ENCODE results near the gene TOP1.

TOP1 gene

GRCh38 chr20:41151134-41151869 lies 122.7 kb downstream of the TOP1 start:
- no peak for FAIRE-seq

- FAIRE-seq = no peak
These were observed 123.6 kb downstream of the TOP1 start for GRCh38 chr20:41152108-41152757.

- no peak for FAIRE-seq
These were observed 126.0 kb downstream of the TOP1 start for GRCh38 chr20:41154436-41155176.

- no peak for FAIRE-seq
These were observed 126.6 kb downstream of the TOP1 start for GRCh38 chr20:41155261-41155660.

GRCh38 chr20:41158082-41158625 lies 129.5 kb downstream of the TOP1 start:
- no peak for FAIRE-seq

- FAIRE-seq = no peak
These were observed 130.9 kb downstream of the TOP1 start for GRCh38 chr20:41159547-41159946.

GRCh38 chr20:41160686-41161085 lies 132.1 kb downstream of the TOP1 start:
- no peak for FAIRE-seq

- FAIRE-seq = no peak
These were observed 133.3 kb downstream of the TOP1 start for GRCh38 chr20:41161886-41162285.

- FAIRE-seq = no peak
These were observed 133.8 kb downstream of the TOP1 start for GRCh38 chr20:41162396-41162795.

- FAIRE-seq = no peak
These were observed 135.2 kb downstream of the TOP1 start for GRCh38 chr20:41163821-41164220.

- FAIRE-seq = no peak
These were observed 136.6 kb downstream of the TOP1 start for GRCh38 chr20:41165001-41165882.

- FAIRE-seq = no peak
These were observed 137.8 kb downstream of the TOP1 start for GRCh38 chr20:41166201-41167117.

GRCh38 chr20:41167118-41167470 lies 138.5 kb downstream of the TOP1 start:
- FAIRE-seq = no peak

- FAIRE-seq = no peak
These were observed 139.0 kb downstream of the TOP1 start for GRCh38 chr20:41167481-41168253.

- FAIRE-seq = no peak
These were observed 139.9 kb downstream of the TOP1 start for GRCh38 chr20:41168281-41169161.

GRCh38 chr20:41169162-41169690 lies 140.6 kb downstream of the TOP1 start:
- FAIRE-seq = no peak

GRCh38 chr20:41169791-41170351 lies 141.2 kb downstream of the TOP1 start:
- FAIRE-seq = no peak

- FAIRE-seq = no peak
These were observed 141.9 kb downstream of the TOP1 start for GRCh38 chr20:41170386-41171105.

Data from A204.1 (cell line).